GM12878 (cell line): ENCODE results near the gene GLO1. TPM values are rescaled to one million over a fixed set of nuclear protein-coding genes. Genes with fewer than 3 reads are reported as not detected.

Experiments used
- ATAC-seq: fragments of 200-7000 bp; cut with Tn5 transposase; 3 replicates; pipeline ENCODE4 v1.9.1; 2020; ENCODE audit warnings: mild to moderate bottlenecking, moderate library complexity
- BruUV-seq: library from RNA; stranded (reverse); fragments of 400-500 nt; replicated peaks from 2 replicates; lab custom pipeline; 2021; lab: Mats Ljungman, UMichigan
- CTCF ChIA-PET: fragments of 300-600 bp; sonication (Branson Sonifier 250); formaldehyde crosslinking; extraction: SDS; loops from one replicate; lab custom pipeline; 2021; ENCODE audit warnings: inconsistent platforms; lab: Yijun Ruan, JAX
- POLR2A ChIA-PET: fragments of 350-600 bp; formaldehyde crosslinking; extraction: SDS; loops from one replicate; lab custom pipeline; 2021; ENCODE audit warnings: inconsistent platforms; lab: Charles Lee
- RAD21 ChIA-PET: fragments of 300-600 bp; sonication (Branson Sonifier 250); formaldehyde crosslinking; loops from one replicate; lab custom pipeline; 2023; ENCODE audit warnings: antibody characterized with exemption; ENCODE audit not compliant: unreplicated experiment; lab: Charles Lee
- SMC1A ChIA-PET: fragments of 300-600 bp; sonication (Branson Sonifier 250); formaldehyde crosslinking; loops from one replicate; lab custom pipeline; 2023; ENCODE audit not compliant: unreplicated experiment, uncharacterized antibody; lab: Charles Lee
- DNase-seq: peaks from one replicate; pipeline ENCODE4 v3.0.0-alpha.2; 2011; ENCODE audit warnings: low read depth, low spot score
- FAIRE-seq: peaks from 3 replicates; lab custom pipeline; 2011; peaks lifted over from hg19 to GRCh38; lab: Jason Lieb, UNC
- H2AFZ ChIP-seq: 2 replicates; pipeline ENCODE4 v1.6.0; 2011; ENCODE audit warnings: low read depth, low read length, control low read depth; ENCODE audit not compliant: control insufficient read depth
- H3K27ac ChIP-seq: 2 replicates; pipeline ENCODE4 v1.5.1; 2011; ENCODE audit warnings: control low read depth; ENCODE audit not compliant: control insufficient read depth, insufficient read depth
- H3K27me3 ChIP-seq, 2 experiments: replicated peaks in 1 of 2; 2 replicates each; pipeline versions ENCODE4 v1.6.0 to v1.6.1; 2011; ENCODE audit warnings: low read length in 1 of 2; ENCODE audit not compliant: control insufficient read depth in 2 of 2, insufficient read depth in 2 of 2
- H3K36me3 ChIP-seq, 2 experiments: 2 replicates each; pipeline ENCODE4 v1.5.1; 2011; ENCODE audit warnings: low read length in 1 of 2; ENCODE audit not compliant: control insufficient read depth in 2 of 2, insufficient read depth in 2 of 2
- H3K4me1 ChIP-seq: 2 replicates; pipeline ENCODE4 v1.6.1; 2011; ENCODE audit warnings: mild to moderate bottlenecking, low read length, moderate library complexity, mixed read lengths; ENCODE audit not compliant: control insufficient read depth, insufficient read depth
- H3K4me2 ChIP-seq: 2 replicates; pipeline ENCODE4 v1.6.0; 2011; ENCODE audit warnings: control low read depth; ENCODE audit not compliant: control insufficient read depth, insufficient read depth
- H3K4me3 ChIP-seq: fragments of 200-600 bp; sonication (generic); 2 replicates; pipeline ENCODE4 v1.5.1; 2016
- H3K79me2 ChIP-seq: 2 replicates; pipeline ENCODE4 v1.6.0; 2011; ENCODE audit warnings: low read length; ENCODE audit not compliant: control insufficient read depth, insufficient read depth
- H3K9ac ChIP-seq: 2 replicates; pipeline ENCODE4 v1.8.0; 2011; ENCODE audit warnings: low read length, control low read depth, mixed read lengths; ENCODE audit not compliant: control insufficient read depth, insufficient read depth
- H3K9me3 ChIP-seq: replicated peaks from 3 replicates; pipeline ENCODE4 v1.5.1; 2011; ENCODE audit warnings: mild to moderate bottlenecking, low read length; ENCODE audit not compliant: control insufficient read depth, insufficient read depth
- H4K20me1 ChIP-seq: 2 replicates; pipeline ENCODE4 v1.6.0; 2011; ENCODE audit not compliant: control insufficient read depth, insufficient read depth
- CEBPZ ChIP-seq: fragments of 150-350 bp; IDR thresholded peaks from 2 replicates; pipeline ENCODE4 v1.6.1; 2016; ENCODE audit warnings: low read depth, low read length
- ETV6 ChIP-seq, 2 experiments: fragments of 450-650 bp in 1 of 2; IDR thresholded peaks in 1 of 2; conservative IDR thresholded peaks in 1 of 2; 2 replicates each; pipeline ENCODE4 v1.6.1; 2014; ENCODE audit warnings: antibody characterized with exemption in 1 of 2, borderline replicate concordance in 1 of 2, low read depth in 1 of 2, mild to moderate bottlenecking in 1 of 2, moderate library complexity in 1 of 2
- HDAC2 ChIP-seq: fragments of 200-600 bp; sonication (generic); IDR thresholded peaks from 2 replicates; pipeline ENCODE4 v1.6.1; 2017
- MLLT1 ChIP-seq: fragments of 450-650 bp; IDR thresholded peaks from 2 replicates; pipeline ENCODE4 v1.6.1; 2016; ENCODE audit warnings: mild to moderate bottlenecking
- MTA3 ChIP-seq: IDR thresholded peaks from 2 replicates; pipeline ENCODE4 v1.6.1; 2012; ENCODE audit warnings: low read length, inconsistent platforms, borderline replicate concordance
- SMARCA5 ChIP-seq: fragments of 450-650 bp; IDR thresholded peaks from 2 replicates; pipeline ENCODE4 v1.6.1; 2017; ENCODE audit warnings: mild to moderate bottlenecking
- SPI1 ChIP-seq: IDR thresholded peaks from 2 replicates; pipeline ENCODE4 v1.6.1; 2011; ENCODE audit warnings: low read depth, mild to moderate bottlenecking, low read length, moderate library complexity, borderline replicate concordance; ENCODE audit not compliant: insufficient read depth
- ZNF622 ChIP-seq: fragments of 450-650 bp; IDR thresholded peaks from 2 replicates; pipeline ENCODE4 v1.6.1; 2017; ENCODE audit warnings: mild to moderate bottlenecking, inconsistent platforms
- WGBS: methylation state at CpG from one replicate; pipeline ENCODE4 v1.1.6; 2016; ENCODE audit warnings: low lambda C conversion rate; ENCODE audit not compliant: insufficient replicate concordance, insufficient coverage; ENCODE audit errors: missing lambda C conversion rate; 5-methylcytosine and 5-hydroxymethylcytosine counted together
- in situ Hi-C: fragments of 300-500 bp; cut with MboI; formaldehyde crosslinking; loops from 9 replicates; pipeline ENCODE4 v1.14.3; 2018; ENCODE audit warnings: mixed read lengths
- intact Hi-C: fragments of 100-400 bp; cut with micrococcal nuclease; formaldehyde crosslinking; loops from one replicate; pipeline ENCODE4 v1.14.2; 2022; ENCODE audit not compliant: unreplicated experiment
- polyA plus RNA-seq, 11 experiments: library from polyadenylated mRNA; depleted of rRNA in 4 of 11; unstranded in 6 of 11; stranded (reverse) in 5 of 11; fragments of >200 nt; fragmentation: Nextera tagmentation in 4 of 11; fragmentation: Illumina TruSeq in 1 of 11; extraction: Ambion mirVana in 4 of 11; extraction: Trizol in 1 of 11; gene quantifications; 1 replicate in 1 of 11; 2 replicates in 10 of 11; pipeline versions ENCODE4 v1.2.1 to v1.2.3, GENCODE V29; 2011 to 2016; ENCODE audit warnings: inconsistent platforms in 2 of 11, missing spikeins in 2 of 11, low read depth in 1 of 11
- total RNA-seq, 4 experiments: library from RNA; depleted of rRNA in 3 of 4; stranded (reverse); fragments of >200 nt in 3 of 4; fragmentation: Illumina TruSeq in 1 of 4; extraction: Trizol in 1 of 4; gene quantifications; 2 replicates each; pipeline versions ENCODE4 v1.2.1 to v1.2.3, GENCODE V29; 2013 to 2021
- TF ChIP-seq, protein P1 (sequence below): IDR thresholded peaks from 2 replicates; pipeline ENCODE4 v1.6.1; 2012; ENCODE audit warnings: low read depth, low read length, improper control_type of control experiment

The GLO1 gene
- total and polyA plus RNA-seq, 10 of the 15 experiments (the other 5 are each of a cell fraction or from before 2014, with no cell fraction given), result 105 to 227 (median 150) TPM

DNA sequence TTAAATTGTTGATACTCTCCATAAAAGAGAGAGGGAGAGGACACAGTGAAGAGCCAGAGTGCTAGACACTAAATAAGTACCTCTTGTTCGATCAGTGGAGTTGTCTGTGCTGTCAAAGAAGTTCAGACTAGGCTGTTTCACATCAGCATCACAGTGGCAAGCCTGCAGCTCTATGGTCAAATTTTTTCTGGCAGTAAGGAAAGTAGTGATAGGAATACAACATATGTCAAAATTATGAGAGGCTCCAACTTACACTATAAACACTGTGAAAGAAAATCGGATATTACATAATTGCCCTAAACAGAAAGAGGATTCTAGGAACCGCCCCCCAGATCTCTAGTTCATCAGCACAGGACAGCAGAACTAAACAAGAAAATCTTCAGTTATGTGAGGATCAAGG is 35.3 kb upstream of the GLO1 start:
- CTCF ChIA-PET, result no interaction called here
- DNase-seq (no peak), FAIRE-seq (no peak), ATAC-seq (no peak)
- POLR2A ChIA-PET, result no interaction called here
- intact Hi-C loops, result no loop called here
- no peak overlapping the region for H3K4me3 ChIP-seq
- H3K9me3 ChIP-seq, result no peaks in the 10 kb centered on the region; the same call in 2 of the 3 replicates
- no peak overlapping the region for H3K27ac ChIP-seq
- H3K79me2 ChIP-seq, result no peaks in the 10 kb centered on the region
- H3K4me2 ChIP-seq, result no peak overlapping the region
- in situ Hi-C loops, result no loop called here
- BruUV-seq, result no TSS peak
- TF ChIP-seq CEBPZ, result no peak
- TF ChIP-seq MTA3, result no peak
- TF ChIP-seq ETV6 (conservative IDR thresholded peaks at IDR 0.05 in 1 of 2, IDR thresholded peaks at IDR 0.05 in 1 of 2; ENCODE audit: borderline replicate concordance in 1 of 2, low read depth in 1 of 2), result no peak
- TF ChIP-seq HDAC2, result no peak
- TF ChIP-seq ZNF622, result no peak
- TF ChIP-seq MLLT1, result no peak
- TF ChIP-seq SPI1, result no peak
- TF ChIP-seq SMARCA5, result no peak
- TF ChIP-seq, protein P1, sequence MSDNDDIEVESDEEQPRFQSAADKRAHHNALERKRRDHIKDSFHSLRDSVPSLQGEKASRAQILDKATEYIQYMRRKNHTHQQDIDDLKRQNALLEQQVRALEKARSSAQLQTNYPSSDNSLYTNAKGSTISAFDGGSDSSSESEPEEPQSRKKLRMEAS, result no peak
- no peaks in the 10 kb centered on the region for H3K36me3 ChIP-seq
- H3K27me3 ChIP-seq, result peaks cover 0 to 4% of the 10 kb centered on the region in 2 experiments; a peak in 1 of 4 replicates
- WGBS, result 48% methylated on average over 3 of the region's 3 CpGs
- H4K20me1 ChIP-seq, result no peaks in the 10 kb centered on the region
- no peak overlapping the region for H2AFZ ChIP-seq
- SMC1A ChIA-PET, result no interaction called here
- RAD21 ChIA-PET, result no interaction called here
- no peak overlapping the region for H3K9ac ChIP-seq
- H3K4me1 ChIP-seq, result no peaks in the 10 kb centered on the region
